HL-60 (cell line): ENCODE results near the gene CNTNAP4.

Experiments
- DNase-seq, 2 experiments: peaks; one replicate each; pipeline ENCODE4 v3.0.0-alpha.2; 2010 to 2020; ENCODE audit warnings: low read depth in 1 of 2, low spot score in 1 of 2
- H3K27ac ChIP-seq: fragments of 250-450 bp; sonication (Bioruptor Pico); replicated peaks from 2 replicates; pipeline ENCODE4 v1.5.1; 2020; ENCODE audit warnings: mild to moderate bottlenecking, moderate library complexity
- H3K27me3 ChIP-seq: fragments of 250-450 bp; sonication (Bioruptor Pico); 2 replicates; pipeline ENCODE4 v1.5.1; 2021; ENCODE audit warnings: mild to moderate bottlenecking, moderate library complexity; ENCODE audit not compliant: insufficient read depth, poor library complexity, severe bottlenecking
- H3K4me3 ChIP-seq: replicated peaks from 2 replicates; pipeline ENCODE4 v1.5.1; 2011; ENCODE audit warnings: mild to moderate bottlenecking, control low read depth, low read length; ENCODE audit not compliant: insufficient read depth
- CTCF ChIP-seq: IDR thresholded peaks from one replicate; pipeline ENCODE4 v1.5.1; 2011; ENCODE audit warnings: low read length, control low read depth, inconsistent platforms; ENCODE audit not compliant: insufficient read depth
- GABPA ChIP-seq: IDR thresholded peaks from 2 replicates; pipeline ENCODE4 v1.6.1; 2012; ENCODE audit warnings: low read depth
- POLR2AphosphoS5 ChIP-seq: IDR thresholded peaks from 2 replicates; pipeline ENCODE4 v1.6.1; 2012; ENCODE audit warnings: low read depth
- REST ChIP-seq: IDR thresholded peaks from 2 replicates; pipeline ENCODE4 v1.6.1; 2012; ENCODE audit warnings: low read depth; ENCODE audit not compliant: insufficient replicate concordance
- SPI1 ChIP-seq: IDR thresholded peaks from 2 replicates; pipeline ENCODE4 v1.6.1; 2012; ENCODE audit warnings: low read depth, mild to moderate bottlenecking, borderline replicate concordance

The CNTNAP4 gene

GRCh38 chr16:76335180-76335974 is 58.2 kb downstream of the CNTNAP4 start:
- Histone ChIP-seq H3K4me3 (no peak overlapping the region), H3K27ac (no peak overlapping the region), H3K27me3 (peaks cover 2% of the 10 kb centered on the region)
- TF ChIP-seq POLR2AphosphoS5 = no peak
- no peak for TF ChIP-seq GABPA
- no peak for TF ChIP-seq CTCF
- TF ChIP-seq SPI1 = no peak
- no peak for DNase-seq

GRCh38 chr16:76336112-76336511 is 58.9 kb downstream of the CNTNAP4 start:
- TF ChIP-seq GABPA (no peak), REST (no peak), CTCF (no peak), SPI1 (no peak), POLR2AphosphoS5 (no peak)
- Histone ChIP-seq H3K4me3 (no peak overlapping the region), H3K27me3 (peaks cover 2% of the 10 kb centered on the region), H3K27ac (no peak overlapping the region)
- DNase-seq = no peak

- peaks cover 2% of the 10 kb centered on the region for H3K27me3 ChIP-seq
- no peak for DNase-seq
- TF ChIP-seq SPI1 (no peak), POLR2AphosphoS5 (no peak), GABPA (no peak), CTCF (no peak), REST (no peak)
- H3K4me3 ChIP-seq = no peak overlapping the region
- H3K27ac ChIP-seq = no peak overlapping the region
Observed at GRCh38 chr16:76338472-76338871, 61.3 kb downstream of the CNTNAP4 start.

GRCh38 chr16:76343769-76344168 is 66.6 kb downstream of the CNTNAP4 start:
- H3K4me3 ChIP-seq = no peak overlapping the region
- TF ChIP-seq CTCF (no peak), POLR2AphosphoS5 (no peak), REST (no peak)
- no peak for DNase-seq
- no peaks in the 10 kb centered on the region for H3K27me3 ChIP-seq
- H3K27ac ChIP-seq = no peak overlapping the region
